NB4 (cell line): ENCODE results near the gene BATF2.

Source experiments
- POLR2A ChIP-seq: IDR thresholded peaks from 2 replicates; pipeline ENCODE4 v1.6.1; 2011; ENCODE audit warnings: mild to moderate bottlenecking; ENCODE audit not compliant: insufficient read length; ENCODE audit errors: extremely low read depth
- TF ChIP-seq, protein P1 (sequence below): IDR thresholded peaks from 2 replicates; pipeline ENCODE4 v1.6.1; 2011; ENCODE audit warnings: low read depth, low read length
- TF ChIP-seq, protein P2 (sequence below): IDR thresholded peaks from one replicate; pipeline ENCODE4 v1.5.1; 2012; ENCODE audit warnings: low read depth, low read length

DNA sequence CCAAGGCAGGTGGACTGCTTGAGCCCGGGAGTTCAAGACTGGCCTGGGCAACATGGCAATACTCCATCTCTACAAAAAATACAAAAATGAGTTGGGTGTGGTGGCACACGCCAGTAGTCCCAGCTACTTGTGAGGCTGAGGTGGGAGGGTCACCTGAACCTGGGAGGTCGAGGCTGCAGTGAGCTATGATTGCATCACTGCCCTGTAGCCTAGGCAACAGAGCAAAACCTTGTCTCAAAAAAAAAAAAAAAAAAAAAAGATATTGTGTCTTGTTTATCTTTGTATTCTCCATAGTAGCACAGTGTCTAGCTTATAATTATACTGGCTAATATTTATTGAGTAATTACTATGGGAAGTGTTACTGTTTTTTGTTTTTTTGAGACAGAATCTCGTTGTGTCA lies 45.2 kb downstream of the BATF2 start:
- TF ChIP-seq, protein P1, sequence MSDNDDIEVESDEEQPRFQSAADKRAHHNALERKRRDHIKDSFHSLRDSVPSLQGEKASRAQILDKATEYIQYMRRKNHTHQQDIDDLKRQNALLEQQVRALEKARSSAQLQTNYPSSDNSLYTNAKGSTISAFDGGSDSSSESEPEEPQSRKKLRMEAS = no peak
- TF ChIP-seq, protein P2, sequence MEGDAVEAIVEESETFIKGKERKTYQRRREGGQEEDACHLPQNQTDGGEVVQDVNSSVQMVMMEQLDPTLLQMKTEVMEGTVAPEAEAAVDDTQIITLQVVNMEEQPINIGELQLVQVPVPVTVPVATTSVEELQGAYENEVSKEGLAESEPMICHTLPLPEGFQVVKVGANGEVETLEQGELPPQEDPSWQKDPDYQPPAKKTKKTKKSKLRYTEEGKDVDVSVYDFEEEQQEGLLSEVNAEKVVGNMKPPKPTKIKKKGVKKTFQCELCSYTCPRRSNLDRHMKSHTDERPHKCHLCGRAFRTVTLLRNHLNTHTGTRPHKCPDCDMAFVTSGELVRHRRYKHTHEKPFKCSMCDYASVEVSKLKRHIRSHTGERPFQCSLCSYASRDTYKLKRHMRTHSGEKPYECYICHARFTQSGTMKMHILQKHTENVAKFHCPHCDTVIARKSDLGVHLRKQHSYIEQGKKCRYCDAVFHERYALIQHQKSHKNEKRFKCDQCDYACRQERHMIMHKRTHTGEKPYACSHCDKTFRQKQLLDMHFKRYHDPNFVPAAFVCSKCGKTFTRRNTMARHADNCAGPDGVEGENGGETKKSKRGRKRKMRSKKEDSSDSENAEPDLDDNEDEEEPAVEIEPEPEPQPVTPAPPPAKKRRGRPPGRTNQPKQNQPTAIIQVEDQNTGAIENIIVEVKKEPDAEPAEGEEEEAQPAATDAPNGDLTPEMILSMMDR = no peak
- no peak for TF ChIP-seq POLR2A
